K562 (cell line): ENCODE results near the gene POC1B. TPM values are rescaled to one million over a fixed set of nuclear protein-coding genes. Genes with fewer than 3 reads are reported as not detected.

ENCODE experiments used
- ATAC-seq: fragments of 200-7000 bp; cut with Tn5 transposase; 3 replicates; pipeline ENCODE4 v1.9.1; 2020; ENCODE audit warnings: moderate library complexity
- BruUV-seq: library from RNA; stranded (reverse); fragments of 400-500 nt; replicated peaks from 2 replicates; lab custom pipeline; 2021; lab: Mats Ljungman, UMichigan
- CTCF ChIA-PET: fragments of 300-600 bp; formaldehyde crosslinking; extraction: SDS; loops from one replicate; lab custom pipeline; 2021; ENCODE audit warnings: low intra/inter-chr PET ratio; lab: Yijun Ruan, JAX
- POLR2A ChIA-PET: fragments of 300-600, 350-650 bp; sonication (Branson Sonifier 250); formaldehyde crosslinking; extraction: SDS; loops from one replicate; lab custom pipeline; 2021; ENCODE audit warnings: antibody characterized with exemption, inconsistent platforms; lab: Yijun Ruan, JAX
- DNase-seq, 4 experiments: peaks; one replicate each; pipeline versions ENCODE4 v3.0.0 to v3.0.0-alpha.2; 2011 to 2018; ENCODE audit warnings: low spot score in 3 of 4, mixed read lengths in 3 of 4; ENCODE audit errors: extremely low read depth in 1 of 4
- FAIRE-seq: peaks from 2 replicates; lab custom pipeline; 2011; peaks lifted over from hg19 to GRCh38; lab: Jason Lieb, UNC
- H2AFZ ChIP-seq: 2 replicates; pipeline ENCODE4 v1.6.0; 2011; ENCODE audit warnings: low read depth, low read length, control low read depth, inconsistent platforms
- H3K27ac ChIP-seq: fragments of 200-600 bp; 3 replicates; pipeline ENCODE4 v1.8.0; 2011; ENCODE audit warnings: low read depth, mild to moderate bottlenecking, control low read depth, inconsistent platforms, low read length, moderate library complexity, mixed read lengths; ENCODE audit errors: extremely low read depth
- H3K27me3 ChIP-seq, 2 experiments: fragments of 300-600 bp in 1 of 2; 2 replicates in 1 of 2; 3 replicates in 1 of 2; pipeline versions ENCODE4 v1.6.0 to v1.8.0; 2011; ENCODE audit warnings: inconsistent platforms in 2 of 2, low read length in 2 of 2, mild to moderate bottlenecking in 1 of 2, mixed read lengths in 1 of 2, moderate library complexity in 1 of 2; ENCODE audit not compliant: control insufficient read depth in 2 of 2, insufficient read depth in 2 of 2
- H3K36me3 ChIP-seq: fragments of 300-600 bp; 3 replicates; pipeline ENCODE4 v1.8.0; 2011; ENCODE audit warnings: mild to moderate bottlenecking, low read length, inconsistent platforms; ENCODE audit not compliant: control insufficient read depth, insufficient read depth
- H3K4me1 ChIP-seq, 2 experiments: fragments of 200-600 bp in 1 of 2; replicated peaks in 1 of 2; 2 replicates in 1 of 2; 3 replicates in 1 of 2; pipeline versions ENCODE4 v1.5.1 to v1.8.0; 2011; ENCODE audit warnings: inconsistent platforms in 2 of 2, low read length in 2 of 2, mild to moderate bottlenecking in 1 of 2, mixed read lengths in 1 of 2, moderate library complexity in 1 of 2; ENCODE audit not compliant: control insufficient read depth in 2 of 2, insufficient read depth in 2 of 2
- H3K4me2 ChIP-seq: 2 replicates; pipeline ENCODE4 v1.6.1; 2011; ENCODE audit warnings: low read length, control low read depth, inconsistent platforms, mixed read lengths; ENCODE audit not compliant: insufficient read depth
- H3K4me3 ChIP-seq: fragments of 200-600 bp; sonication (generic), shearing (Covaris generic); 2 replicates; pipeline ENCODE4 v1.5.1; 2016; ENCODE audit warnings: control low read depth, inconsistent platforms
- H3K79me2 ChIP-seq: fragments of 200-600 bp; 3 replicates; pipeline ENCODE4 v1.8.0; 2011; ENCODE audit warnings: low read length, inconsistent platforms; ENCODE audit not compliant: control insufficient read depth, insufficient read depth
- H3K9ac ChIP-seq, 2 experiments: 2 replicates each; pipeline versions ENCODE4 v1.6.0 to v1.6.1; 2011; ENCODE audit warnings: low read depth in 2 of 2, low read length in 2 of 2, control low read depth in 1 of 2, inconsistent platforms in 1 of 2, mild to moderate bottlenecking in 1 of 2, mixed read lengths in 1 of 2; ENCODE audit not compliant: insufficient read depth in 1 of 2
- H3K9me1 ChIP-seq: one replicate; pipeline ENCODE4 v1.6.0; 2011; ENCODE audit warnings: inconsistent platforms, mild to moderate bottlenecking, low read length, moderate library complexity; ENCODE audit not compliant: control insufficient read depth, insufficient read depth
- H3K9me3 ChIP-seq: replicated peaks from 2 replicates; pipeline ENCODE4 v1.5.1; 2011; ENCODE audit warnings: low read depth, low read length, inconsistent platforms; ENCODE audit not compliant: control insufficient read depth, insufficient read depth
- H4K20me1 ChIP-seq: replicated peaks from 2 replicates; pipeline ENCODE4 v1.6.1; 2011; ENCODE audit warnings: low read length, inconsistent platforms, mixed read lengths; ENCODE audit not compliant: control insufficient read depth, insufficient read depth
- CCAR2 ChIP-seq: fragments of 200-400 bp; formaldehyde crosslinking; IDR thresholded peaks from 2 replicates; pipeline ENCODE4 v1.6.1; 2017; ENCODE audit warnings: mild to moderate bottlenecking, low read depth, low read length
- DIDO1 ChIP-seq: fragments of 450-650 bp; IDR thresholded peaks from 2 replicates; pipeline ENCODE4 v1.6.1; 2016; ENCODE audit warnings: low read depth, missing biosample characterization, missing genetic modification characterization
- E2F3 ChIP-seq: fragments of 250-450 bp; sonication (Bioruptor Pico); IDR thresholded peaks from 2 replicates; pipeline ENCODE4 v1.4.0; 2020; ENCODE audit warnings: mild to moderate bottlenecking
- ILK ChIP-seq: fragments of 450-650 bp; IDR thresholded peaks from 2 replicates; pipeline ENCODE4 v1.6.1; 2016; ENCODE audit warnings: missing genetic modification characterization, low read depth, mild to moderate bottlenecking, missing compliant biosample characterization, moderate library complexity, borderline replicate concordance
- JUNB ChIP-seq: fragments of 450-650 bp; formaldehyde crosslinking; conservative IDR thresholded peaks from 2 replicates; pipeline ENCODE4 v1.4.0; 2020; ENCODE audit warnings: mild to moderate bottlenecking
- PBX2 ChIP-seq, 2 experiments: IDR thresholded peaks in 1 of 2; conservative IDR thresholded peaks in 1 of 2; 2 replicates each; pipeline ENCODE4 v1.6.1; 2016; ENCODE audit warnings: low read depth in 2 of 2, mild to moderate bottlenecking in 1 of 2, missing compliant biosample characterization in 1 of 2, missing genetic modification characterization in 1 of 2, moderate library complexity in 1 of 2
- PHF8 ChIP-seq: fragments of 200-600 bp; sonication (generic); IDR thresholded peaks from 2 replicates; pipeline ENCODE4 v1.6.1; 2012; ENCODE audit warnings: mixed run types, mild to moderate bottlenecking, inconsistent platforms, low read length, moderate library complexity, borderline replicate concordance
- TSHZ1 ChIP-seq: fragments of 250-450 bp; sonication (Bioruptor Pico); IDR thresholded peaks from 2 replicates; pipeline ENCODE4 v1.4.0; 2020; ENCODE audit warnings: mild to moderate bottlenecking, moderate library complexity
- USF1 ChIP-seq: sonication (generic); formaldehyde crosslinking; IDR thresholded peaks from 2 replicates; pipeline ENCODE4 v1.9.0; 2022; ENCODE audit warnings: mild to moderate bottlenecking, missing genetic modification reagents
- WHSC1 ChIP-seq: IDR thresholded peaks from one replicate; pipeline ENCODE4 v1.6.1; 2012; ENCODE audit warnings: low read length, control low read depth, inconsistent platforms
- XRCC5 ChIP-seq: fragments of 200-400 bp; formaldehyde crosslinking; IDR thresholded peaks from 2 replicates; pipeline ENCODE4 v1.6.1; 2017; ENCODE audit warnings: low read depth, mild to moderate bottlenecking, low read length
- ZBTB2 ChIP-seq: fragments of 450-650 bp; IDR thresholded peaks from 2 replicates; pipeline ENCODE4 v1.6.1; 2016; ENCODE audit warnings: antibody characterized with exemption
- WGBS: fragments of 100-300 bp; shearing (Covaris generic); methylation state at CpG from one replicate; pipeline ENCODE4 v1.1.6; 2016; ENCODE audit warnings: low coverage, mixed read lengths; ENCODE audit not compliant: insufficient coverage; ENCODE audit errors: missing lambda C conversion rate; 5-methylcytosine and 5-hydroxymethylcytosine counted together
- in situ Hi-C: fragments of 300-500 bp; cut with MboI; formaldehyde crosslinking; loops from 4 replicates; pipeline ENCODE4 v1.15.0; 2018; ENCODE audit warnings: inconsistent platforms, mixed read lengths
- intact Hi-C: fragments of 100-400 bp; cut with micrococcal nuclease; formaldehyde crosslinking; loops from 2 replicates; pipeline ENCODE4 v1.14.2; 2022
- polyA plus RNA-seq, 8 experiments: library from polyadenylated mRNA; depleted of rRNA in 4 of 8; stranded (reverse) in 5 of 8; unstranded in 3 of 8; fragments of >200 nt; fragmentation: Nextera tagmentation in 2 of 8; fragmentation: Illumina TruSeq in 1 of 8; extraction: Ambion mirVana in 2 of 8; extraction: Trizol in 1 of 8; gene quantifications; 2 replicates each; pipeline versions ENCODE4 v1.2.1 to v1.2.3, GENCODE V29; 2011 to 2014; ENCODE audit warnings: inconsistent platforms in 1 of 8, missing spikeins in 1 of 8
- total RNA-seq, 7 experiments: library from RNA; depleted of rRNA in 6 of 7; stranded (reverse); fragments of >200 nt in 6 of 7; fragmentation: Illumina TruSeq in 2 of 7; extraction: Trizol in 2 of 7; gene quantifications; 2 replicates each; pipeline versions ENCODE4 v1.2.1 to v1.2.3, GENCODE V29; 2011 to 2021; ENCODE audit warnings: low replicate concordance in 1 of 7

Gene POC1B
- total and polyA plus RNA-seq, 9 of the 15 experiments (the other 6 are each of a cell fraction or from before 2014, with no cell fraction given) = 4.5 to 16.1 (median 10.4) TPM

GRCh38 chr12:89540586-89540985, 14.7 kb upstream of the POC1B start:
- H4K20me1 ChIP-seq = no peaks in the 10 kb centered on the region
- H3K79me2 ChIP-seq = no peaks in the 10 kb centered on the region
- BruUV-seq = no TSS peak
- FAIRE-seq = peak; percentile 83
- ChIA-PET CTCF (no interaction called here), POLR2A (interaction anchor here (0.9 to 1.8 kb wide), 2 partner anchors 14 to 169 kb away, joined by 4 read pairs; partner anchors contain the start of gene POC1B)
- no peaks in the 10 kb centered on the region for H3K36me3 ChIP-seq
- peak; percentile 23 to 85 (median 52) for DNase-seq
- no peak overlapping the region for H3K9ac ChIP-seq
- no peaks in the 10 kb centered on the region for H3K9me3 ChIP-seq
- H3K27me3 ChIP-seq = no peaks in the 10 kb centered on the region
- in situ Hi-C loops (loop anchor here (25.0 kb wide), 1 partner anchor 1297 kb away; no protein-coding TSS in a partner anchor), intact Hi-C loops (loop anchor here (5.0 to 10.0 kb wide), 3 partner anchors 314 to 1417 kb away; partner anchors contain the start of gene CCER1)
- peaks cover 11 to 52% of the 10 kb centered on the region in 2 experiments for H3K4me1 ChIP-seq
- 0 out of 2 replicates have a peak overlapping the region, but pooled peaks have one; percentile 6 for H2AFZ ChIP-seq
- no peak overlapping the region; the same call in 1 of the 3 replicates for H3K27ac ChIP-seq
- no peaks in the 10 kb centered on the region for H3K9me1 ChIP-seq
- ATAC-seq = peak; percentile 81
- H3K4me3 ChIP-seq = no peak overlapping the region
- H3K4me2 ChIP-seq = peak overlapping the region; percentile 62
- WGBS = 0% methylated on average over 3 of the region's 3 CpGs
- no peak for TF ChIP-seq TSHZ1 (CRISPR knock-in tag)
- TF ChIP-seq ZBTB2 = no peak
- no peak for TF ChIP-seq ILK (tag)
- no peak for TF ChIP-seq USF1
- TF ChIP-seq WHSC1 = no peak
- no peak for TF ChIP-seq CCAR2
- TF ChIP-seq XRCC5 = no peak
- TF ChIP-seq JUNB = no peak
- no peak for TF ChIP-seq PHF8
- TF ChIP-seq E2F3 (CRISPR knock-in tag) = no peak
- 0 out of 2 replicates have a peak, but pooled peaks have one; percentile 59 for TF ChIP-seq DIDO1
- no peak for TF ChIP-seq PBX2 (CRISPR knock-in tag; IDR thresholded peaks at IDR 0.05; ENCODE audit: low read depth)
- TF ChIP-seq PBX2 (tag; conservative IDR thresholded peaks at IDR 0.05; ENCODE audit: low read depth) = peak; percentile 32; the same call in 1 of the 2 replicates
